Gastroesophageal sphincter (tissue), 4 donors: Measurements from ENCODE around the gene AGPAT3. TPM values are rescaled to one million over a fixed set of nuclear protein-coding genes. Genes with fewer than 3 reads are reported as not detected.

Experiments
- ATAC-seq: fragments of 150-250 bp; one replicate; pipeline ENCODE4 v1.9.1; 2016; ENCODE audit warnings: mild to moderate bottlenecking, moderate library complexity
- H3K27ac ChIP-seq, 4 donors: fragments of 200-600 bp; sonication (generic) in 3 of 4; 1 replicate in 3 of 4; 2 replicates in 1 of 4; pipeline ENCODE4 v1.5.1; 2016 to 2019
- H3K27me3 ChIP-seq: fragments of 200-600 bp; sonication (generic); one replicate; pipeline ENCODE4 v1.5.1; 2019
- H3K36me3 ChIP-seq, 2 donors: fragments of 200-600 bp; sonication (generic); one replicate each; pipeline ENCODE4 v1.5.1; 2019; ENCODE audit warnings: control low read depth in 1 of 2
- H3K4me1 ChIP-seq, 3 donors: fragments of 200-600 bp; sonication (generic); 1 replicate in 2 of 3; 2 replicates in 1 of 3; pipeline ENCODE4 v1.5.1; 2016 to 2019; ENCODE audit warnings: control low read depth in 2 of 3
- H3K4me3 ChIP-seq, 2 donors: fragments of 200-600 bp; sonication (generic); one replicate each; pipeline ENCODE4 v1.5.1; 2019; ENCODE audit warnings: mild to moderate bottlenecking in 1 of 2, moderate library complexity in 1 of 2
- H3K9me3 ChIP-seq, 3 donors: fragments of 200-600 bp; sonication (generic); one replicate each; pipeline ENCODE4 v1.5.1; 2017 to 2019; ENCODE audit warnings: control low read depth in 2 of 3
- EP300 ChIP-seq: sonication (generic); formaldehyde crosslinking; IDR thresholded peaks from one replicate; pipeline ENCODE4 v1.6.1; 2017; ENCODE audit warnings: antibody characterized with exemption, mild to moderate bottlenecking
- POLR2A ChIP-seq, 2 donors: fragments of 450-650 bp; IDR thresholded peaks; one replicate each; pipeline ENCODE4 v1.6.1; 2017; ENCODE audit warnings: antibody characterized with exemption in 2 of 2, mild to moderate bottlenecking in 2 of 2, moderate library complexity in 1 of 2
- POLR2AphosphoS5 ChIP-seq: sonication (generic); formaldehyde crosslinking; IDR thresholded peaks from one replicate; pipeline ENCODE4 v1.6.1; 2017; ENCODE audit warnings: antibody characterized with exemption
- WGBS, 2 donors: methylation state at CpG; one replicate each; pipeline ENCODE4 v1.1.5; 2018; ENCODE audit warnings: low coverage in 1 of 2; 5-methylcytosine and 5-hydroxymethylcytosine counted together
- total RNA-seq, 4 donors: library from RNA; depleted of rRNA; stranded (reverse); fragments of >200 nt; gene quantifications; one replicate each; pipeline ENCODE4 v1.1.0, GENCODE V29; 2016
- TF ChIP-seq, protein P1 (sequence below), 4 experiments: fragments of 200-600 bp in 2 of 4; fragments of 450-650 bp in 2 of 4; sonication (generic) in 1 of 4; IDR thresholded peaks; one replicate each; pipeline ENCODE4 v1.5.1; 2017 to 2019; ENCODE audit warnings: antibody characterized with exemption in 4 of 4, mild to moderate bottlenecking in 2 of 4, moderate library complexity in 2 of 4

Gene AGPAT3
- total RNA-seq, 4 donors from 2014 or later, result 27.1 to 46.9 (median 32.2) TPM

DNA sequence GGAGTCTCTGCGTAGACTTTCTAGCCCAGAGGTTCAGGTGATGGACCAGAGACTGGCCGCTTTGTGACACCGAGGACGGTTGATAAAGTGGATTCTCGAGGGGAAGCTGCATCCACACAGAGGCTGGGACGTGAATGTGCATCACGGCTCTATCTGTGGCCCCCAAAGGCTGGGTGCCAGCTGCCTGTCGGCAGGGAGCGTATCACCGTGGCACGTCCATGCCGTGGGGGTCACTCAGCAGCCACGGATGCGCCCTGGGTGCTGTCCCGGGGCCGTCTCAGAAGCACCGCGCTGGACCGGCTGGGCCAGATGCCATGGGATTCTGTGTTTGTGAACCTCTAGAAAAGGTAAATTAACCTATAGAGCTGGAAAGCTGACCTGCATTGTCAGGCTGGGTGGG lies 89.9 kb downstream of the AGPAT3 start:
- Histone ChIP-seq H3K27ac (no peak overlapping the region), H3K9me3 (no peaks in the 10 kb centered on the region), H3K4me1 (peaks cover 0 to 53% (median 0%) of the 10 kb centered on the region in 3 donors), H3K36me3 (peaks cover 0 to 26% of the 10 kb centered on the region in 2 donors), H3K4me3 (no peak overlapping the region), H3K27me3 (no peaks in the 10 kb centered on the region)
- ATAC-seq, result no peak
- no peak for TF ChIP-seq POLR2A (IDR thresholded peaks at IDR 0.05)
- TF ChIP-seq, protein P1, sequence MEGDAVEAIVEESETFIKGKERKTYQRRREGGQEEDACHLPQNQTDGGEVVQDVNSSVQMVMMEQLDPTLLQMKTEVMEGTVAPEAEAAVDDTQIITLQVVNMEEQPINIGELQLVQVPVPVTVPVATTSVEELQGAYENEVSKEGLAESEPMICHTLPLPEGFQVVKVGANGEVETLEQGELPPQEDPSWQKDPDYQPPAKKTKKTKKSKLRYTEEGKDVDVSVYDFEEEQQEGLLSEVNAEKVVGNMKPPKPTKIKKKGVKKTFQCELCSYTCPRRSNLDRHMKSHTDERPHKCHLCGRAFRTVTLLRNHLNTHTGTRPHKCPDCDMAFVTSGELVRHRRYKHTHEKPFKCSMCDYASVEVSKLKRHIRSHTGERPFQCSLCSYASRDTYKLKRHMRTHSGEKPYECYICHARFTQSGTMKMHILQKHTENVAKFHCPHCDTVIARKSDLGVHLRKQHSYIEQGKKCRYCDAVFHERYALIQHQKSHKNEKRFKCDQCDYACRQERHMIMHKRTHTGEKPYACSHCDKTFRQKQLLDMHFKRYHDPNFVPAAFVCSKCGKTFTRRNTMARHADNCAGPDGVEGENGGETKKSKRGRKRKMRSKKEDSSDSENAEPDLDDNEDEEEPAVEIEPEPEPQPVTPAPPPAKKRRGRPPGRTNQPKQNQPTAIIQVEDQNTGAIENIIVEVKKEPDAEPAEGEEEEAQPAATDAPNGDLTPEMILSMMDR (IDR thresholded peaks at IDR 0.05), result no peak
- TF ChIP-seq POLR2AphosphoS5, result no peak
- TF ChIP-seq EP300, result no peak
- 100% methylated on average over 1 of the region's 19 CpGs for WGBS, 2 donors

DNA sequence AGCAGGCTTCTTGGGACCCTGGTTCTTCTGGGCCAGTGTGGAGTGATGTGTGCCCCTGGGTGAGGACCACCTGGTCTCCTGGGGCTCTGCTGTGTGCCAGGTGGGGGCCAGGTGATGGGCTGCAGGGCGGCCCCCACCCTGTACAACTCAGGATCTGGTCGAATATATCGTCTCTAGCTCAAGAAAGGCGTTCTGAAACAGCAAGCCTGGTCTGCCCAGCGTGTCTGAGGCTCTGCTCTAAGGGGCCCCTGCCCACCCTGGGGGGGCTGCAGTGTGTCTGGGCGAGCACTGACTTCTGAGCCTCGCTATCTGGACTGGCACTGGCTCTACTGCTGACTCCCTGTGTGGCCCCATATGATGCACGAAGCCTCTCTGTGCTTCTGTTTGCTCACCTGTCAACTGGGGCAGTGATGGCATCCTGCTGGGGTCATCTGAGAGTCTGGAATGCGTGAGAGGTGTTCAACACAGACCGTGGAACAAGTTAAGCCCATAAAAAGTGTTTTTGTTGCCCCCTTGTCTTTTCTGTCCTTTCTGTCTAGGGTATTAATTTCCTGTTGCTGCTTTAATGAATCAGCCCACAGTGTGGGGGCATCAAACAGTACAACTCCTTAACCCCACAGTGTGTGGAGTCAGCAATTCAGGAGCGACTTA lies 91.1 kb downstream of the AGPAT3 start:
- 17 to 35% methylated on average over 1 to 2 of the region's 11 CpGs for WGBS, 2 donors
- H3K27me3 ChIP-seq, result no peaks in the 10 kb centered on the region
- H3K9me3 ChIP-seq, result no peaks in the 10 kb centered on the region
- peaks cover 0 to 28% of the 10 kb centered on the region in 2 donors for H3K36me3 ChIP-seq
- H3K27ac ChIP-seq, result no peak overlapping the region
- peaks cover 0 to 55% (median 0%) of the 10 kb centered on the region in 3 donors for H3K4me1 ChIP-seq
- no peak for ATAC-seq
- H3K4me3 ChIP-seq, result no peak overlapping the region
- TF ChIP-seq EP300, result no peak

DNA sequence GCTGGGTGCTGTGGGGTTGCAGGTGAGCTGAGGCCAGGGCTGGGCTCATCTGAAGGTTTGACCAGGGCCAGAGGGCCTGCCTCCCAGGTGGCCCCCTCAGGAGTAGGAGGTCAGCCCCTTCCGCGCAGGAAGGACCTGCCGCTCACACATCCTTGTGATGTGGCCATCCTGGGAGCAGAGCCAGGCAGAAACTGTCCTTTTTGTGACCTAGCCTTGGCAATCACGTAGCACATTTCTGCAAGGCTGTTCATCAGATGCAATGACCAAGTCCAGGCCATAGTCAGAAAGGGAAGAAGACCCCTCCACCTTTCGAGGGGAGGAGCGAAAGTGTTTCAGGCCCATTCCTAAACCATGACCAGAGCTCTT lies 91.6 kb downstream of the AGPAT3 start:
- Histone ChIP-seq H3K27ac (no peak overlapping the region), H3K4me3 (no peak overlapping the region), H3K9me3 (no peaks in the 10 kb centered on the region), H3K27me3 (no peaks in the 10 kb centered on the region), H3K36me3 (peaks cover 0 to 33% of the 10 kb centered on the region in 2 donors), H3K4me1 (peaks cover 0 to 55% (median 0%) of the 10 kb centered on the region in 3 donors)
- ATAC-seq, result no peak
- WGBS, 2 donors, result 67% methylated on average over 3 of the region's 6 CpGs; no CpG with 5 or more reads in 1 of the 2 donors
- TF ChIP-seq EP300, result no peak
- no peak for TF ChIP-seq POLR2A (IDR thresholded peaks at IDR 0.05)
- TF ChIP-seq, protein P1 (IDR thresholded peaks at IDR 0.05), result no peak
- no peak for TF ChIP-seq POLR2AphosphoS5

DNA sequence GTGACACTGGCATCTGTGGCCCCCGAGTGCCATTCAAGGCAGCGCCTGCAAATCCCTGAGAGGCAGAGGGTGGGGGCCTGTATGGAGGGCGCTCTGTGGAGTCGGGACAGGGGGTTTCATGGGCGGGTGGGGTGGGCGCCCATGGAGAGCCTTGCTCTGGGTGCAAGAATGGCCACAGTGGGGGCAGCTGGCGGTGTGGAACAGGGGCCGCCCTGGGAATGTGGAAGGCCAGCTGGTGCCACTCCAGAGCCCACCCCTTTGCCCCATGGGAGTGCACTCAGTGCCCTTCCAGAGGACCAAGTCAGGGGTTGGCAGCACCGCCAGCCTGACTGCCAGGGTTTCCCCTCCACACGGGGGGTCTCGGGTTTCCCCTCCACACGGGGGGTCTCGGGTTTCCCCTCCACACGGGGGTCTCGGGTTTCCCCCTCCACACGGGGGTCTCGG lies 92.1 kb downstream of the AGPAT3 start:
- H3K27ac ChIP-seq, result no peak overlapping the region
- no peaks in the 10 kb centered on the region for H3K27me3 ChIP-seq
- H3K36me3 ChIP-seq, result peaks cover 0 to 36% of the 10 kb centered on the region in 2 donors
- TF ChIP-seq, protein P1 (IDR thresholded peaks at IDR 0.05), result no peak
- TF ChIP-seq POLR2A (IDR thresholded peaks at IDR 0.05) (no peak), POLR2AphosphoS5 (no peak), EP300 (no peak)
- WGBS, 2 donors, result 100% methylated on average over 2 of the region's 17 CpGs; no CpG with 5 or more reads in 1 of the 2 donors
- no peak for ATAC-seq
- H3K9me3 ChIP-seq, result no peaks in the 10 kb centered on the region
- H3K4me1 ChIP-seq, result peaks cover 0 to 54% (median 0%) of the 10 kb centered on the region in 3 donors
- H3K4me3 ChIP-seq, result no peak overlapping the region

DNA sequence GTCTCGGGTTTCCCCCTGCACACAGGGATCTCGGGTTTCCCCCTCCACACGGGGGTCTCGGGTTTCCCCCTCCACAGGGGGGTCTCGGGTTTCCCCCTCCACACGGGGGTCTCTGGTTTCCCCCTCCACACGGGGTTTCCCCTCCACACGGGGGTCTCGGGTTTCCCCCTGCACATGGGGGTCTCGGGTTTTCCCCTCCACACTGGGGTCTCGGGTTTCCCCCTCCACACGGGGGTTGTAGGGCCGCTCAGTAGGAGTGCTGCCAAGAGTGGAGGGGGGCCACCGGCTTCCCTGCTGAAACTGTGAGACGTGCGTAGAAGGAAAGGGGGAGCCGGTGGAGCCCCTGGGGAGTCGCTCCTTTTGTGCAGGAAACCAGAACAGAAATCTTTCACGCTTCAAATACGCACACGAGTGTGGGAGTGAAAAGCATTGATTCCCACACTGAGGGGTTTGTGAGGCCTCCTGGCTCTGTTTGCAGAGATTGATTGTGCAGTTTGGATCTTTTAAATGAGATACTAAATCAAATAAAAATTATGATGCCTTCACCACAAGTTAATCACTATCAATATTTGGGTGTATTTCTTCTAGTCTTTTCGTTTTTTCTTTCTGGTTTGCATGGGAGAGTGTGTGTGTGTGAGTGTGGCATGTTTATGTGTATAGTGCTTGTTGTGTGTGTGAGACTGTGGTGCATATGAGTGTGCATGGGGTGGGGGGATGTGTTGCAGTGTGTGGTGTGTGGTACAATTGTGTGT lies 92.8 kb downstream of the AGPAT3 start:
- 83 to 88% methylated on average over 1 to 6 of the region's 22 CpGs for WGBS, 2 donors
- no peak for ATAC-seq

More for the DNA sequence above, 92.8 kb downstream of the AGPAT3 start:
- H3K4me3 ChIP-seq, result no peak overlapping the region
- peaks cover 0 to 47% (median 0%) of the 10 kb centered on the region in 3 donors for H3K4me1 ChIP-seq
- H3K27me3 ChIP-seq, result no peaks in the 10 kb centered on the region
- no peaks in the 10 kb centered on the region for H3K9me3 ChIP-seq
- H3K36me3 ChIP-seq, result peaks cover 0 to 36% of the 10 kb centered on the region in 2 donors
- no peak overlapping the region for H3K27ac ChIP-seq
- TF ChIP-seq, protein P1 (IDR thresholded peaks at IDR 0.05), result no peak
- TF ChIP-seq POLR2A (IDR thresholded peaks at IDR 0.05), result no peak
- TF ChIP-seq EP300, result no peak
- TF ChIP-seq POLR2AphosphoS5, result no peak
